Activated T-cell treated with anti-CD3 and anti-CD28 coated beads, Interleukin-2, amount 50 U/mL, for 24 hours (primary cell): ENCODE results near the gene CHST14.
"Not testable (repeated sequence)": the region's sequence is repeated elsewhere in the genome, so short reads cannot be mapped to it uniquely, and the experiment has no call there.

Experiments
- DNase-seq: peaks from one replicate; pipeline ENCODE4 v3.0.0-alpha.2; 2020
- H3K27ac Mint-ChIP-seq: 2 replicates; pipeline ENCODE4 v1.8.0; 2020; ENCODE audit warnings: mild to moderate bottlenecking, mixed read lengths
- H3K27me3 Mint-ChIP-seq: 2 replicates; pipeline ENCODE4 v1.8.0; 2020; ENCODE audit warnings: mixed read lengths
- H3K36me3 Mint-ChIP-seq: 2 replicates; pipeline ENCODE4 v1.8.0; 2020; ENCODE audit warnings: low read depth, mixed read lengths
- H3K4me1 Mint-ChIP-seq: 2 replicates; pipeline ENCODE4 v1.8.0; 2020; ENCODE audit warnings: low read depth, mixed read lengths
- H3K4me3 Mint-ChIP-seq: 2 replicates; pipeline ENCODE4 v1.8.0; 2020; ENCODE audit warnings: mild to moderate bottlenecking, moderate library complexity, mixed read lengths
- H3K9me3 Mint-ChIP-seq: 2 replicates; pipeline ENCODE4 v1.8.0; 2020; ENCODE audit warnings: mixed read lengths

CHST14 gene

GRCh38 chr15:40450047-40450446 lies 20.7 kb upstream of the CHST14 start:
- Mint-ChIP-seq H3K27me3 (no peaks in the 10 kb centered on the region), H3K4me1 (peaks cover 78% of the 10 kb centered on the region), H3K36me3 (peaks cover 4% of the 10 kb centered on the region), H3K4me3 (no peak overlapping the region), H3K27ac (peak overlapping the region; percentile 38), H3K9me3 (no peaks in the 10 kb centered on the region)
- no peak for DNase-seq

- Mint-ChIP-seq H3K4me3 (no peak overlapping the region), H3K4me1 (peaks cover 83% of the 10 kb centered on the region), H3K9me3 (no peaks in the 10 kb centered on the region), H3K27ac (peak overlapping the region; percentile 84), H3K27me3 (no peaks in the 10 kb centered on the region), H3K36me3 (peaks cover 2% of the 10 kb centered on the region)
- DNase-seq, result no peak
Measured at GRCh38 chr15:40451527-40452158, 19.1 kb upstream of the CHST14 start.

- Mint-ChIP-seq H3K9me3 (no peaks in the 10 kb centered on the region), H3K4me3 (peak overlapping the region; percentile 18)
Measured at GRCh38 chr15:40452296-40453090, 18.3 kb upstream of the CHST14 start.

GRCh38 chr15:40453941-40454340 lies 16.8 kb upstream of the CHST14 start:
- DNase-seq, H3K36me3 Mint-ChIP-seq, H3K27me3 Mint-ChIP-seq, H3K9me3 Mint-ChIP-seq: not testable (repeated sequence)
- Mint-ChIP-seq H3K4me3 (peak overlapping the region; percentile 24), H3K27ac (peak overlapping the region; percentile 84), H3K4me1 (peaks cover 83% of the 10 kb centered on the region)

More at GRCh38 chr15:40452296-40453090, 18.3 kb upstream of the CHST14 start:
- no peak for DNase-seq
- H3K27me3 Mint-ChIP-seq, result no peaks in the 10 kb centered on the region
- peak overlapping the region; percentile 84 for H3K27ac Mint-ChIP-seq
- peaks cover 2% of the 10 kb centered on the region for H3K36me3 Mint-ChIP-seq
- peaks cover 88% of the 10 kb centered on the region for H3K4me1 Mint-ChIP-seq

- H3K4me1 Mint-ChIP-seq, result peaks cover 76% of the 10 kb centered on the region
Measured at GRCh38 chr15:40454904-40455391, 15.8 kb upstream of the CHST14 start.

GRCh38 chr15:40456299-40456712 lies 14.5 kb upstream of the CHST14 start:
- no peak overlapping the region for H3K4me3 Mint-ChIP-seq

More at GRCh38 chr15:40454904-40455391, 15.8 kb upstream of the CHST14 start:
- DNase-seq, result no peak
- no peaks in the 10 kb centered on the region for H3K27me3 Mint-ChIP-seq
- peak overlapping the region; percentile 54 for H3K4me3 Mint-ChIP-seq
- peaks cover 19% of the 10 kb centered on the region for H3K36me3 Mint-ChIP-seq
- no peaks in the 10 kb centered on the region for H3K9me3 Mint-ChIP-seq
- peak overlapping the region; percentile 84 for H3K27ac Mint-ChIP-seq

GRCh38 chr15:40456738-40457137 lies 14.0 kb upstream of the CHST14 start:
- H3K4me1 Mint-ChIP-seq, result peaks cover 59% of the 10 kb centered on the region
- peaks cover 34% of the 10 kb centered on the region for H3K36me3 Mint-ChIP-seq
- no peaks in the 10 kb centered on the region for H3K27me3 Mint-ChIP-seq
- DNase-seq, result no peak
- no peak overlapping the region for H3K4me3 Mint-ChIP-seq
- H3K27ac Mint-ChIP-seq, result peak overlapping the region; percentile 71
- H3K9me3 Mint-ChIP-seq, result no peaks in the 10 kb centered on the region

More at GRCh38 chr15:40456299-40456712, 14.5 kb upstream of the CHST14 start:
- Mint-ChIP-seq H3K27ac (peak overlapping the region; percentile 71), H3K36me3 (peaks cover 31% of the 10 kb centered on the region), H3K9me3 (no peaks in the 10 kb centered on the region), H3K27me3 (no peaks in the 10 kb centered on the region), H3K4me1 (peaks cover 63% of the 10 kb centered on the region)
- no peak for DNase-seq

GRCh38 chr15:40458495-40459371 lies 12.1 kb upstream of the CHST14 start:
- no peak overlapping the region for H3K4me3 Mint-ChIP-seq
- H3K36me3 Mint-ChIP-seq, result peaks cover 48% of the 10 kb centered on the region
- no peaks in the 10 kb centered on the region for H3K9me3 Mint-ChIP-seq
- H3K27me3 Mint-ChIP-seq, result no peaks in the 10 kb centered on the region
- H3K4me1 Mint-ChIP-seq, result peaks cover 39% of the 10 kb centered on the region
- DNase-seq, result no peak
- no peak overlapping the region for H3K27ac Mint-ChIP-seq

GRCh38 chr15:40459391-40460015 lies 11.3 kb upstream of the CHST14 start:
- Mint-ChIP-seq H3K4me3 (no peak overlapping the region), H3K27ac (no peak overlapping the region), H3K4me1 (peaks cover 31% of the 10 kb centered on the region), H3K9me3 (no peaks in the 10 kb centered on the region), H3K36me3 (peaks cover 56% of the 10 kb centered on the region), H3K27me3 (no peaks in the 10 kb centered on the region)
- no peak for DNase-seq

GRCh38 chr15:40460404-40460803 lies 10.4 kb upstream of the CHST14 start:
- no peak overlapping the region for H3K4me3 Mint-ChIP-seq
- peak overlapping the region; percentile 66 for H3K27ac Mint-ChIP-seq
- H3K27me3 Mint-ChIP-seq, result no peaks in the 10 kb centered on the region
- peaks cover 24% of the 10 kb centered on the region for H3K4me1 Mint-ChIP-seq
- no peak for DNase-seq
- peaks cover 65% of the 10 kb centered on the region for H3K36me3 Mint-ChIP-seq
- no peaks in the 10 kb centered on the region for H3K9me3 Mint-ChIP-seq

- Mint-ChIP-seq H3K4me1 (peaks cover 19% of the 10 kb centered on the region), H3K27me3 (no peaks in the 10 kb centered on the region), H3K27ac (peak overlapping the region; percentile 50), H3K4me3 (no peak overlapping the region), H3K36me3 (peaks cover 76% of the 10 kb centered on the region), H3K9me3 (no peaks in the 10 kb centered on the region)
- no peak for DNase-seq
Measured at GRCh38 chr15:40461958-40462357, 8.8 kb upstream of the CHST14 start.

- H3K27me3 Mint-ChIP-seq, result no peaks in the 10 kb centered on the region
- DNase-seq, result no peak
Measured at GRCh38 chr15:40463279-40463678, 7.5 kb upstream of the CHST14 start.

GRCh38 chr15:40463886-40464545 lies 6.8 kb upstream of the CHST14 start:
- no peak for DNase-seq
- Mint-ChIP-seq H3K4me3 (no peak overlapping the region), H3K9me3 (no peaks in the 10 kb centered on the region), H3K27ac (peak overlapping the region; percentile 55), H3K4me1 (peaks cover 21% of the 10 kb centered on the region), H3K36me3 (peaks cover 80% of the 10 kb centered on the region), H3K27me3 (no peaks in the 10 kb centered on the region)

More at GRCh38 chr15:40463279-40463678, 7.5 kb upstream of the CHST14 start:
- H3K27ac Mint-ChIP-seq, result no peak overlapping the region
- peaks cover 83% of the 10 kb centered on the region for H3K36me3 Mint-ChIP-seq
- peaks cover 20% of the 10 kb centered on the region for H3K4me1 Mint-ChIP-seq
- H3K4me3 Mint-ChIP-seq, result no peak overlapping the region
- H3K9me3 Mint-ChIP-seq, result no peaks in the 10 kb centered on the region
